ENCODE results near the gene LKAAEAR1.
"Not testable (repeated sequence)": the region's sequence is repeated elsewhere in the genome, so short reads cannot be mapped to it uniquely, and the experiment has no call there.

Gene LKAAEAR1

DNA sequence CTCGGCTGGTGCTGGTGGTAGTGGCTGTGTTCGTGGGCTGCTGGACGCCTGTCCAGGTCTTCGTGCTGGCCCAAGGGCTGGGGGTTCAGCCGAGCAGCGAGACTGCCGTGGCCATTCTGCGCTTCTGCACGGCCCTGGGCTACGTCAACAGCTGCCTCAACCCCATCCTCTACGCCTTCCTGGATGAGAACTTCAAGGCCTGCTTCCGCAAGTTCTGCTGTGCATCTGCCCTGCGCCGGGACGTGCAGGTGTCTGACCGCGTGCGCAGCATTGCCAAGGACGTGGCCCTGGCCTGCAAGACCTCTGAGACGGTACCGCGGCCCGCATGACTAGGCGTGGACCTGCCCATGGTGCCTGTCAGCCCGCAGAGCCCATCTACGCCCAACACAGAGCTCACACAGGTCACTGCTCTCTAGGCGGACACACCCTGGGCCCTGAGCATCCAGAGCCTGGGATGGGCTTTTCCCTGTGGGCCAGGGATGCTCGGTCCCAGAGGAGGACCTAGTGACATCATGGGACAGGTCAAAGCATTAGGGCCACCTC, 14.3 kb upstream of the LKAAEAR1 start:
- DNase-seq (ENCODE audit: low read depth): no peak

GRCh38 chr20:64096535-64096934, 12.3 kb upstream of the LKAAEAR1 start:
- no peak for DNase-seq (ENCODE audit: low read depth)

DNA sequence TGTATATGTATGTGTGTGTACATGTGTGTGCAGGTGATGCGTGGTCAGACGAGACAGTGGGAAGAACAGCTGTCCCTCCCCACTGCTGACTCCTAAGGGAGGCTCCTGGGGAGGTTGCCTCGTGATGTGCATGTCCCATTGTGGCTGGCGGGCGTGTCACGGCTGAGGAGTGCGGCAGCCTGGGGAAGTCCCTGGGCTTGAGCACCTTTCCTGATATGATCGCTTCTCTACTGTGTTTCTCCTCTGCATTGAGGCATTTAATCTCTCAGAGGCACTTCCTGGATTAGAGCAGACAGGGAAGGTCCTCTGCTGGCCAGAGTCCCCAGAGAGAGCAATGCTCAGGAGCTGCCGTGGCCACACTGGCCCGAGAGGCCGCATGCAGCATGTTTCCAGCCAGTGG, 11.7 kb upstream of the LKAAEAR1 start:
- DNase-seq (ENCODE audit: low read depth): no peak

GRCh38 chr20:64095455-64095854, 11.3 kb upstream of the LKAAEAR1 start:
- DNase-seq (ENCODE audit: low read depth): no peak

DNA sequence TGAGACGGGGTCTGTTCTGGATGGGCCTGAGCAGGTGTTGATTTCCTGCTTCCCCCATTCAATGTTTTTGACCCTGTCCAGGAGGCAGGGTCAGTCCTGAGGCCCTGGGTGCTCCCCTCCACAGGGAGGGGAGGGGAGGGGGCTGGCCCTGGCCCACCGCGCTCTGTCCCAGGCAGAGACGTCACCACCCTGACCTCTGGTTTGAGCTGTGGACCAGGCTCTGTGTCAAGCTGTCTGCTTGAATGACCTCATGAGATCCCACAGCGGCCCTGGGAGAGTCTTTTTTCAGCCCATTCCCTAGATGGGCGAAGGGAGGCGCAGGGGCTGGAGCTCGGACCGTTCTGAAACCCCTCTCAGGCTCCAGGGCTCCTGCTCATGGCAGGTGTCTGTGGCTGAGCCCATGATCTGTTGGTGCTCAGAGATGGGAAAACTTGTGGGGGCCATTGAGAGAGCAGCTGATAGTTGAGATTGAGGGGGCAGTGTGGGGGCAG, 8.9 kb upstream of the LKAAEAR1 start:
- DNase-seq (ENCODE audit: low read depth): no peak

GRCh38 chr20:64092258-64093012, 8.2 kb upstream of the LKAAEAR1 start:
- DNase-seq (ENCODE audit: low read depth): no peak

DNA sequence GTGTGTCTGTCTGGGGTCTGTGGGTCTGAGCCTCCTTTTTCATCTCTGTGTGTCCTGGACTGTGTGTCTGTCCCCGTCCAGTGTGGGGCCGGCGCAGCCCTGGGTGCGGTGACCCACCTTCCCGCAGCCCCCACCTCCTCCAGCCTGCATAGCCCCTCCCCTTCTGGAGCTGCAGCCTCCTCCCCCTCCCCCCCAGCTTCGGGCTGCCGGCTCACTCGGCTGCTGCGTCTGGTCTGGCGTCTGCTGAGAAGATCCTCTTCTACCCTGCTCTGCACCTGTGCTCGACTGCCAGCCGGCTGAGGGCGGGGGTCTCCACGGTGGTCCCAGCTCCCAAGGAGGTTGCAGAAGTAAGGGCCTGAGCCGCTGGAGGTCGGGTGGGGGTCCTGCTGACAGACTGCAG, 7.6 kb upstream of the LKAAEAR1 start:
- no peak for DNase-seq (ENCODE audit: low read depth)

GRCh38 chr20:64091340-64091739, 7.1 kb upstream of the LKAAEAR1 start:
- DNase-seq (ENCODE audit: low read depth): no peak

DNA sequence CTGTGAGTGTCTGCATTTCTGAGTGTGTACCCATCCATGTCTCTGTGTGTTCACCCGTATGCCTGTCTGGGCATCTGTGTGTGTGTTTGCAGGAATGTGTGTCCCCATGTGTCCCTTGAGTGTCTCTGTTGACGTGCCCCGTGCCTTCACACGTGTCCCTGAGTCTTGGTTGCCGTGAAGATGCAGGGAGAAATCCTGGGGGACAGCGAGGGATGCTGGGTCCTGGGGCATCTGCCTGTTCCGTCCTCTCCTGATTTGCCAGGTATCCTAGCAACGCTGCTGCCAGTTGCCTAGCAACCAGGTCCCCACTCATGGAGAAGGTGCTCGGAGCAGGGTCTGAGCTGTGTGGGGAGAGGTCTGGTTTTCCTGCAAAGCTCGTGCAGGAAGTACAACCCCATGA, 6.0 kb upstream of the LKAAEAR1 start:
- DNase-seq (ENCODE audit: low read depth): no peak

DNA sequence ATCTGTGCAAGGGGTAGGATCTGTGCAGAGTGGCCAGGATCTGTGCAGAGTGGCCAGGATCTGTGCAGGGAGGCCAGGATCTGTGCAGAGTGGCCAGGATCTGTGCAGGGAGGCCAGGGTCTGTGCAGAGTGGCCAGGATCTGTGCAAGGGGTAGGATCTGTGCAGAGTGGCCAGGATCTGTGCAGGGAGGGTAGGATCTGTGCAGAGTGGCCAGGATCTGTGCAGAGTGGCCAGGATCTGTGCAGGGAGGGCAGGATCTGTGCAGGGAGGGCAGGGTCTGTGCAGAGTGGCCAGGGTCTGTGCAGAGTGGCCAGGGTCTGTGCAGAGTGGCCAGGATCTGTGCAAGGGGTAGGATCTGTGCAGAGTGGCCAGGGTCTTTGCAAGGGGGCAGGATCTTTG, 4.4 kb upstream of the LKAAEAR1 start:
- DNase-seq (ENCODE audit: low read depth): not testable (repeated sequence)

DNA sequence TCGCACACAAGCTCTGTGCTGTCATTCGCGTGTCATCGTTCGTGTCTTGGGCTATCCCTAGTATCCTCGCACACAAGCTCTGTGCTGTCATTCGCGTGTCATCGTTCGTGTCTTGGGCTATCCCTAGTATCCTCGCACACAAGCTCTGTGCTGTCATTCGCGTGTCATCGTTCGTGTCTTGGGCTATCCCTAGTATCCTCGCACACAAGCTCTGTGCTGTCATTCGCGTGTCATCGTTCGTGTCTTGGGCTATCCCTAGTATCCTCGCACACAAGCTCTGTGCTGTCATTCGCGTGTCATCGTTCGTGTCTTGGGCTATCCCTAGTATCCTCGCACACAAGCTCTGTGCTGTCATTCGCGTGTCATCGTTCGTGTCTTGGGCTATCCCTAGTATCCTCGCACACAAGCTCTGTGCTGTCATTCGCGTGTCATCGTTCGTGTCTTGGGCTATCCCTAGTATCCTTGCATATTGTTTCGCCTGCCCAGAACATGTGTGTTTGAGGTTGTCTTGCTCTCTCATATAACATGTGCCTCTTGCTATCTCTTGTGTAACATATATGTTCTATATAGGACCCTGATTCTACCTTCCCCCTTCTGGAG, 3.1 kb upstream of the LKAAEAR1 start:
- not testable (repeated sequence) for DNase-seq (ENCODE audit: low read depth)

GRCh38 chr20:64086801-64087200, 2.6 kb upstream of the LKAAEAR1 start:
- no peak for DNase-seq (ENCODE audit: low read depth)

DNA sequence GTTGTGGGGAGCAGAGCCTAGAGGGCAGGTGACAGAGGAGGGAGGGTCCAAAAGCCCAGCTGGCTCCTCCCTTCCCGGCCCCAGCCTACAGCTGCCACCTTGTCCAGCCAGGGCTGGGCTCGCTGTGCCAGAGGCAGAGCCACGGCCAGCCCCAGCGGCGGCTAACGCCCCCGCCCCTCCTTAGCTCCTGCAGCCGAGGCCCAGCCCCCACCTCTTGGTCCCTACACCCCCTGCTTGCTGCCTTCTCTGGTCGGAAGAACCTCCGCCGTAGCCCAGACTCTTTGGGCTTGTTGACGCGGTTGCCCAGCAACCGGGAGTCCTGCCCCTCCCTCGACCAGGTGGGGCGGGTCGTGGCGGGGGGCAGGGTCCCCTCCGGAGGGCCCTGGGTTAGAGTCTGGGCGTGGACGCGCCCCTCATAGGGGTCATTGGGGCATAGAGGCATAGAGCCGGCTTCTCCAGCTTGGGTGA, 521 bp upstream of the LKAAEAR1 start:
- DNase-seq (ENCODE audit: low read depth): no peak

GRCh38 chr20:64083378-64083803, 807 bp downstream of the LKAAEAR1 start:
- DNase-seq (ENCODE audit: low read depth): peak; percentile 46

GRCh38 chr20:64082820-64083377, 1.3 kb downstream of the LKAAEAR1 start:
- no peak for DNase-seq (ENCODE audit: low read depth)

DNA sequence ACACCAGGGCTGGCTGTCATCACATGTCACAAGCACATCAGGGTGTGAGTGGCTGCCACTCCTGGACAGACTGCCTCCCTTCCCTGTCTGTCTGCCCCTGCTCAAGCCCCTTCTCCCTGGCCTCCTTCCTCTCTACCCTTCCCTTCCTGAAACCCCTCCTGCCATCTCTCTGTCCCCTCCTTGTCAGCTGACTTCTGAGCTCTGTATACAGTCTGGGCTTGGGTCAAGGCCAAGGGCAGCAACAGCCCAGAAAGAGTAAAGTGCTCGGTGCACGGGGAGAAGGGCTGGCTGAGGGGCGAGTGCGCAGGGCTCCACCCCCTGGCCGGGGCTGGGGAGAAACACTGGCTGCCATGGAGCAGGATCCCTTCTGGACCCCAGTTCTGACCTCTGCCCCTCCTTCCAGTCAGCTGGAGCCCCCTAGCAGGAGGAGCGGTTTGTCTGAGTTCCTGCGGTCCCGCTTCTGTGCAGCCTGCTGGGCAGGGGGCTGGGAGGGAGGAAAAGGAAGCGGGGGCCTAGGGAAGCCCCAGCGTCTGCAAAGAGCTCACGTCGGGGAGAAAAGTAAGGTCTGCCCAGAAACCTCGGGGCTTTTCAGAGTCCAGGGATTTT, 2.0 kb downstream of the LKAAEAR1 start:
- DNase-seq (ENCODE audit: low read depth): no peak

DNA sequence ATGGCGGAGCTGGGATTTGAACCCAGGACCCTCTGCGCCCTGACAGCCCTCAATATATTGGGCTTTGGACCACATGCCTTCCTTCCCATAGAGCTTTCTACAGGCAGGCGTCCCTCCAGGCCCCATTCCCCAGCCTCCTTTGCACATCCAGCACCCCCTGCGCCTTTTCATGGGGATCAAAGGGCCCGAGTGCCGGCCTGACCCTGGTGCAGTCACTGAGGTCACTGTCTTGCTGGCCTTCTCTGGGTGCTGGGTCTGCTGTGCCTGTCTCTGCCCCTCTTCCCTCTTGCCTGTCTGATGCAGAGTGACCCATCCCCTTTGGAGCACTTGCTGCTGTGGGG, 2.6 kb downstream of the LKAAEAR1 start:
- DNase-seq (ENCODE audit: low read depth): no peak

- DNase-seq (ENCODE audit: low read depth): no peak
Measured at GRCh38 chr20:64080813-64081623, 3.2 kb downstream of the LKAAEAR1 start.

DNA sequence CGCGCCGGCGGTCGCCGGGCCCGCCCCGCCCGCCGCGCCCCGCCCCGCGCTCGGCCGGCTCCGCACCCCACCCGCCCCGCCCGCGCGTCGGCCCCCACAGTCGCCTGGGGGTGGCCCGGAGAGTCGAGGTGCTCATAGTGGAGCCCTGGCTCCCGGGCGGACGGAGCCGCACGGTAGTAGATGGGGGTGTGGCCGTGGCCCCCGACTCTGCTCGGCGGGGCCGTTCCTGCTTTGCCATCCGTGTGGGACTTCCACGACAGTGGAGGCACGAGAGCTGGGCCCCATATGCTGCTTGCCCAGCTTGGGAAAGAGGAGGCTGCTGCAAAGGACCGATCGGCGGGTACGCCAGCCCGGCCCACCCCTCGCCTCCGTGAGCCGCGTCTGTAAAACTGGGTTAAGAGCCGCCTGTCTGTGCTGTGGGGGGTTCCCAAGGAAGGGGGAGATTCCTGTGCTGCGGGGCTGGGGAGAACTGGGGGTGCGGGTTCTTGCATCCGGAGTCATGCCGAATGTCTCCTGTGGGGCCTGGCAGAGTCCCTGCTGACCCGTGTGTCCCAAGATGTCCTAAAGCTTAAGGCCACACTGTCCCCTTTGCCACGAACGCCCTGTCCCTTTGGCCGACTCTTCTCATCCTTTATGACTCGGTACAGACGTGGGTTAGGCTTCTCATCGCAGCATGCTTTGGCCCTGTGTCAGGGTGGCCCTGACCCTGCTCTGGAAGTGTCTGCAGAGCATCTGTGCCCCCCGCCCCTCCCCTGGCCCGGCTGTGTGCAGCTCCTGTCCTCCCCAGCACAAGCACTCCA, 4.0 kb downstream of the LKAAEAR1 start, which contains the start of gene OPRL1:
Gene OPRL1, plus strand, starts transcription at position 70 of the 800 bp plus-strand sequence. CDS start 12,639 bp downstream, outside the sequence.
- peak; percentile 28 for DNase-seq (ENCODE audit: low read depth)

DNA sequence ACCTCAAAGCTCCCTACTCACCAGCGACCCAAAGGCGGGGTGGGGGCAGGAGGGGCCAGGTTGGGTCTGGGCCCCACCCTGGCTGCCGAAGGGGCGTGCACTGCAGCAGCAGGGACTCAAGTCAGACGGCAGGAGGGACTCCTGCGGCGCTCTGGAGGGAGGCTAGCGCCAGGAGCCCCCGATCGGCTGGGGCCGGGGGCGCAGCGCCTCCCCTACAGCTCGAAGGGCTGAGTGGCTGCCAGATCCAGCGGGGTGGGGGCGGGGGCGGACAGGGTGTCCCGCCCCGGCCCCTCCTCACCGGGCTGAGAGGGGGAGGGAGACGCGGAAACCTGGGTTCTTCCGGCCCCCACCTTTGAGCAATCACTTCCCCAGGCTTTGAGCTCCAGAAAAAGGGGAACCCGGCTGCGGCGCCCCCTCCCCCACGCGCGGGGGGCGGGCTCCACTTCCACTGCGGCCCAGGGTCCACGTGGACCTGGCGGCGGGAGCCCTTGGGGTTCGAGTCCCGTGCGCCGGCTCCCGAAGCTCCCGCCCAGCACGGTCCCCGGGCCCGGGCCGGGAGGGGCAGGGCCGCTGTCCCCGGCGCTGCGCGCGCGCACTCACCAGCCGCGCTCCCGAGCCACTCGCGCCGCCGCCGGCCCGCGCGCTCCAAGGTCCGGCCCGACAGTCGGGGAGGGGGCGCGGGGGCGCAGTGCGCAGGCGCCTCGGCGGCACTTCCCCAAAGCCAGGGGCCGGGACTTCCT, 4.8 kb downstream of the LKAAEAR1 start, which contains the start of gene RGS19:
Gene RGS19, minus strand, starts transcription at position 246 of the 740 bp plus-strand sequence. CDS start 2,632 bp downstream, outside the sequence.
- DNase-seq (ENCODE audit: low read depth): peak; percentile 41

Data from activated gamma-delta T cell treated with anti-CD3 and anti-CD28 coated beads, Interleukin-2, amount 50 U/mL, for 16 hours (primary cell).